Lung (tissue), 12 donors: Measurements from ENCODE around the gene POLA1. TPM values are rescaled to one million over a fixed set of nuclear protein-coding genes. Genes with fewer than 3 reads are reported as not detected.

Experiments used
- ATAC-seq: fragments of 200-7000 bp; cut with Tn5 transposase; one replicate; pipeline ENCODE4 v1.9.1; 2020; ENCODE audit warnings: moderate number of reproducible peaks; ENCODE audit not compliant: insufficient read depth, low FRiP score
- DNase-seq, 3 donors: peaks; one replicate each; pipeline ENCODE4 v3.0.0-alpha.2; 2013 to 2017
- H3K27ac ChIP-seq, 2 donors: one replicate each; pipeline ENCODE4 v1.5.1; 2013; ENCODE audit warnings: mild to moderate bottlenecking in 2 of 2, moderate library complexity in 2 of 2, control low read depth in 1 of 2, inconsistent platforms in 1 of 2, low read depth in 1 of 2, low read length in 1 of 2
- H3K27me3 ChIP-seq, 3 donors: one replicate each; pipeline ENCODE4 v1.5.1; 2013; ENCODE audit warnings: low read length in 2 of 3; ENCODE audit not compliant: control insufficient read depth in 3 of 3, insufficient read depth in 3 of 3
- H3K36me3 ChIP-seq, 4 donors: one replicate each; pipeline ENCODE4 v1.5.1; 2013; ENCODE audit warnings: low read length in 4 of 4, mild to moderate bottlenecking in 1 of 4, moderate library complexity in 1 of 4; ENCODE audit not compliant: control insufficient read depth in 4 of 4, insufficient read depth in 4 of 4
- H3K4me1 ChIP-seq, 5 donors: one replicate each; pipeline ENCODE4 v1.5.1; 2013; ENCODE audit warnings: low read length in 5 of 5, mild to moderate bottlenecking in 2 of 5, moderate library complexity in 1 of 5; ENCODE audit not compliant: control insufficient read depth in 5 of 5, insufficient read depth in 5 of 5
- H3K4me3 ChIP-seq: one replicate; pipeline ENCODE4 v1.5.1; 2013; ENCODE audit warnings: mild to moderate bottlenecking, control low read depth, moderate library complexity
- H3K9ac ChIP-seq, 2 donors: one replicate each; pipeline ENCODE4 v1.5.1; 2013; ENCODE audit warnings: low read length in 2 of 2, control low read depth in 1 of 2; ENCODE audit not compliant: insufficient read depth in 1 of 2
- H3K9me3 ChIP-seq, 4 donors: one replicate each; pipeline ENCODE4 v1.5.1; 2013; ENCODE audit warnings: low read length in 3 of 4, mild to moderate bottlenecking in 1 of 4, moderate library complexity in 1 of 4; ENCODE audit not compliant: control insufficient read depth in 4 of 4, insufficient read depth in 3 of 4
- CTCF ChIP-seq: IDR thresholded peaks from 2 replicates; pipeline ENCODE4 v1.5.1; 2012; ENCODE audit warnings: mild to moderate bottlenecking; ENCODE audit errors: control extremely low read depth, extremely low read depth
- WGBS, 2 donors: extraction: QIAGEN DNeasy Blood & Tissue Kit; methylation state at CpG; one replicate each; pipeline ENCODE4 v1.1.7; 2013; 5-methylcytosine and 5-hydroxymethylcytosine counted together
- polyA plus RNA-seq, 2 donors: library from polyadenylated mRNA; stranded (reverse); fragments of 200-250 nt; gene quantifications; one replicate each; pipeline ENCODE4 v1.2.1, GENCODE V29; 2013
- total RNA-seq, 2 donors: library from RNA; depleted of rRNA in 1 of 2; stranded (reverse); fragments of >200 nt in 1 of 2; gene quantifications; one replicate each; pipeline ENCODE4 v1.2.1, GENCODE V29; 2014 to 2021
- donor health status: control.
- donor health status: control.
- donor health status: Bipolar disorder and iron deficiency.
- donor health status: healthy.
- donor health status: DM: yes; HTN: yes; CAD: no.

POLA1 gene
- total and polyA plus RNA-seq, 4 donors, result 2.4 to 18.7 (median 6.1) TPM

GRCh38 chrX:24988314-24988713 lies 294.6 kb downstream of the POLA1 start:
- no peaks in the 10 kb centered on the region for H3K36me3 ChIP-seq
- H3K4me3 ChIP-seq, result no peak overlapping the region
- H3K4me1 ChIP-seq, result no peaks in the 10 kb centered on the region
- H3K9ac ChIP-seq, result no peak overlapping the region
- DNase-seq (no peak), ATAC-seq (no peak)
- no peaks in the 10 kb centered on the region for H3K9me3 ChIP-seq
- no peak for TF ChIP-seq CTCF
- H3K27ac ChIP-seq, result no peak overlapping the region
- WGBS, 2 donors, result 67 to 77% methylated on average over 4 of the region's 4 CpGs
- H3K27me3 ChIP-seq, result peaks cover 3 to 21% (median 16%) of the 10 kb centered on the region in 3 donors

GRCh38 chrX:24990535-24990934 lies 296.8 kb downstream of the POLA1 start:
- no peaks in the 10 kb centered on the region for H3K4me1 ChIP-seq
- DNase-seq (no peak), ATAC-seq (no peak)
- no peak overlapping the region for H3K27ac ChIP-seq
- H3K4me3 ChIP-seq, result no peak overlapping the region
- H3K9ac ChIP-seq, result no peak overlapping the region
- no peaks in the 10 kb centered on the region for H3K9me3 ChIP-seq
- H3K36me3 ChIP-seq, result no peaks in the 10 kb centered on the region
- TF ChIP-seq CTCF, result no peak
- H3K27me3 ChIP-seq, result peaks cover 0 to 34% (median 16%) of the 10 kb centered on the region in 3 donors
- 64 to 87% methylated on average over 8 of the region's 8 CpGs for WGBS, 2 donors

- Histone ChIP-seq H3K36me3 (no peaks in the 10 kb centered on the region), H3K27ac (no peak overlapping the region), H3K9ac (no peak overlapping the region), H3K9me3 (no peaks in the 10 kb centered on the region), H3K4me3 (no peak overlapping the region), H3K4me1 (no peaks in the 10 kb centered on the region), H3K27me3 (peaks cover 8 to 40% (median 24%) of the 10 kb centered on the region in 3 donors)
- no peak for DNase-seq
- WGBS, 2 donors, result 68 to 94% methylated on average over 7 to 8 of the region's 8 CpGs
- no peak for ATAC-seq
- TF ChIP-seq CTCF, result no peak
These were observed 300.2 kb downstream of the POLA1 start for GRCh38 chrX:24993879-24994278.

GRCh38 chrX:24996096-24996709 lies 302.5 kb downstream of the POLA1 start:
- Histone ChIP-seq H3K36me3 (no peaks in the 10 kb centered on the region), H3K9ac (no peak overlapping the region), H3K4me1 (no peaks in the 10 kb centered on the region), H3K9me3 (no peaks in the 10 kb centered on the region), H3K27ac (no peak overlapping the region), H3K4me3 (no peak overlapping the region), H3K27me3 (peaks cover 8 to 54% (median 25%) of the 10 kb centered on the region in 3 donors)
- no peak for TF ChIP-seq CTCF
- 62 to 94% methylated on average over 5 of the region's 5 CpGs for WGBS, 2 donors
- DNase-seq, result no peak
- ATAC-seq, result no peak
